Spinal cord (tissue), 10 donors: ENCODE data around the gene TAS2R40. TPM values are rescaled to one million over a fixed set of nuclear protein-coding genes. Genes with fewer than 3 reads are reported as not detected.

Source experiments
- DNase-seq, 6 donors: peaks; one replicate each; pipeline versions ENCODE4 v3.0.0 to v3.0.0-alpha.2; 2013 to 2015; ENCODE audit warnings: low spot score in 6 of 6, low read depth in 4 of 6
- H3K27ac ChIP-seq: one replicate; pipeline ENCODE4 v1.5.1; 2013; ENCODE audit warnings: low read depth, low read length, control low read depth
- H3K27me3 ChIP-seq: one replicate; pipeline ENCODE4 v1.6.1; 2013; ENCODE audit warnings: low read length; ENCODE audit not compliant: control insufficient read depth, insufficient read depth
- H3K36me3 ChIP-seq: one replicate; pipeline ENCODE4 v1.6.1; 2013; ENCODE audit warnings: low read length; ENCODE audit not compliant: control insufficient read depth, insufficient read depth
- H3K4me1 ChIP-seq: one replicate; pipeline ENCODE4 v1.6.1; 2013; ENCODE audit warnings: low read length; ENCODE audit not compliant: control insufficient read depth, insufficient read depth
- H3K4me3 ChIP-seq: one replicate; pipeline ENCODE4 v1.5.1; 2013; ENCODE audit warnings: low read depth, low read length, control low read depth
- H3K9me3 ChIP-seq: one replicate; pipeline ENCODE4 v1.6.1; 2013; ENCODE audit warnings: low read length; ENCODE audit not compliant: control insufficient read depth, insufficient read depth
- WGBS: methylation state at CpG from one replicate; pipeline ENCODE4 v1.1.5; 2013; ENCODE audit warnings: missing lambda C conversion rate; ENCODE audit not compliant: insufficient coverage; 5-methylcytosine and 5-hydroxymethylcytosine counted together
- polyA plus RNA-seq, 2 donors: library from polyadenylated mRNA; unstranded; fragments of 120-200 nt; gene quantifications; one replicate each; pipeline ENCODE4 v1.2.1, GENCODE V29; 2013; ENCODE audit not compliant: insufficient read length in 2 of 2
- total RNA-seq, 2 donors: library from RNA; depleted of rRNA in 1 of 2; stranded (reverse); fragments of 120-200 nt in 1 of 2; fragments of >200 nt in 1 of 2; gene quantifications; one replicate each; pipeline versions ENCODE4 v1.2.3 to v1.2.4, GENCODE V29; 2013 to 2014
- donor health status: healthy.

Gene TAS2R40
- total and polyA plus RNA-seq, 4 donors, result not detected

- Histone ChIP-seq H3K4me1 (no peaks in the 10 kb centered on the region), H3K27ac (no peak overlapping the region), H3K36me3 (no peaks in the 10 kb centered on the region), H3K27me3 (no peaks in the 10 kb centered on the region), H3K9me3 (peaks cover 3% of the 10 kb centered on the region), H3K4me3 (no peak overlapping the region)
- no peak for DNase-seq
- no CpG with 5 or more reads among the region's 1 CpG for WGBS
Measured at GRCh38 chr7:143235561-143235960, 13.7 kb downstream of the TAS2R40 start.

GRCh38 chr7:143236408-143236990, 14.7 kb downstream of the TAS2R40 start:
- no peak for DNase-seq
- Histone ChIP-seq H3K36me3 (no peaks in the 10 kb centered on the region), H3K27me3 (no peaks in the 10 kb centered on the region), H3K9me3 (peaks cover 3% of the 10 kb centered on the region), H3K27ac (no peak overlapping the region), H3K4me1 (no peaks in the 10 kb centered on the region), H3K4me3 (no peak overlapping the region)
- WGBS, result no CpG with 5 or more reads among the region's 3 CpGs

GRCh38 chr7:143237366-143237765, 15.5 kb downstream of the TAS2R40 start:
- no peak overlapping the region for H3K27ac ChIP-seq
- H3K36me3 ChIP-seq, result no peaks in the 10 kb centered on the region
- H3K9me3 ChIP-seq, result peaks cover 3% of the 10 kb centered on the region
- H3K4me1 ChIP-seq, result no peaks in the 10 kb centered on the region
- H3K4me3 ChIP-seq, result no peak overlapping the region
- no peaks in the 10 kb centered on the region for H3K27me3 ChIP-seq
- DNase-seq, result no peak

- Histone ChIP-seq H3K9me3 (peaks cover 3% of the 10 kb centered on the region), H3K4me1 (no peaks in the 10 kb centered on the region), H3K4me3 (no peak overlapping the region), H3K27me3 (no peaks in the 10 kb centered on the region), H3K36me3 (no peaks in the 10 kb centered on the region), H3K27ac (no peak overlapping the region)
- no CpG with 5 or more reads among the region's 1 CpG for WGBS
- DNase-seq, result peak in 2 of 6 donors; percentile 36 to 54
Measured at GRCh38 chr7:143238289-143238980, 16.6 kb downstream of the TAS2R40 start.

- Histone ChIP-seq H3K27ac (no peak overlapping the region), H3K27me3 (no peaks in the 10 kb centered on the region), H3K4me3 (no peak overlapping the region), H3K4me1 (no peaks in the 10 kb centered on the region), H3K9me3 (peaks cover 3% of the 10 kb centered on the region), H3K36me3 (no peaks in the 10 kb centered on the region)
- DNase-seq, result no peak
Measured at GRCh38 chr7:143239813-143240212, 18.0 kb downstream of the TAS2R40 start.

GRCh38 chr7:143240291-143241168, 18.7 kb downstream of the TAS2R40 start:
- Histone ChIP-seq H3K36me3 (no peaks in the 10 kb centered on the region), H3K27ac (no peak overlapping the region), H3K4me1 (no peaks in the 10 kb centered on the region), H3K4me3 (no peak overlapping the region), H3K27me3 (no peaks in the 10 kb centered on the region), H3K9me3 (peaks cover 3% of the 10 kb centered on the region)
- WGBS, result 0% methylated on average over 4 of the region's 9 CpGs
- peak; percentile 57 to 94 (median 68) for DNase-seq

GRCh38 chr7:143242306-143242705, 20.5 kb downstream of the TAS2R40 start:
- H3K27ac ChIP-seq, result no peak overlapping the region
- DNase-seq, result no peak
- no peaks in the 10 kb centered on the region for H3K36me3 ChIP-seq
- no peak overlapping the region for H3K4me3 ChIP-seq
- H3K4me1 ChIP-seq, result no peaks in the 10 kb centered on the region
- no peaks in the 10 kb centered on the region for H3K9me3 ChIP-seq
- 92% methylated on average over 2 of the region's 11 CpGs for WGBS
- H3K27me3 ChIP-seq, result no peaks in the 10 kb centered on the region

GRCh38 chr7:143243111-143243510, 21.3 kb downstream of the TAS2R40 start:
- H3K36me3 ChIP-seq, result no peaks in the 10 kb centered on the region
- no peaks in the 10 kb centered on the region for H3K4me1 ChIP-seq
- H3K9me3 ChIP-seq, result no peaks in the 10 kb centered on the region
- H3K4me3 ChIP-seq, result no peak overlapping the region
- no peaks in the 10 kb centered on the region for H3K27me3 ChIP-seq
- 71% methylated on average over 2 of the region's 7 CpGs for WGBS
- H3K27ac ChIP-seq, result no peak overlapping the region
- DNase-seq, result no peak

GRCh38 chr7:143243614-143244013, 21.8 kb downstream of the TAS2R40 start:
- no peak for DNase-seq
- 14% methylated on average over 1 of the region's 3 CpGs for WGBS
- no peaks in the 10 kb centered on the region for H3K27me3 ChIP-seq
- H3K36me3 ChIP-seq, result no peaks in the 10 kb centered on the region
- H3K9me3 ChIP-seq, result no peaks in the 10 kb centered on the region
- no peak overlapping the region for H3K4me3 ChIP-seq
- no peak overlapping the region for H3K27ac ChIP-seq
- H3K4me1 ChIP-seq, result no peaks in the 10 kb centered on the region
